Measurements from ENCODE around the gene CHCHD1. TPM values are rescaled to one million over a fixed set of nuclear protein-coding genes. Genes with fewer than 3 reads are reported as not detected.
A peak's percentile ranks its signal among the peaks of the same experiment; 100 is the strongest.

CHCHD1 gene
- total RNA-seq, 4 donors from 2014 or later, result 14.1 to 57.3 (median 28.9) TPM

DNA sequence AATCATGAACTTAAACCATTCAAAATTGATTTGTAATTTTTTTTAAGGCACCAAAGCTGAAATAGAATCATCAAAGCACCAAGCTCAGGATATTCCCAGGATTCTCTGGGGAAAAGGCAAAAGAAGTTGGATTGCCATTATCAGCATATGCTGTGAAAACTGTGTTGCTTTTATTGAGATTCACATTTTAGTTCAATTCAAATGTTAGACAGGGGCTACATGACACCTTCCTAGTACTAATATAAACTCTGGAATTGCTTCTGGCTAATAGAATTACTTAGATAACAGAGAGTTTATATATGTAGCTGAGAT, 33.8 kb downstream of the CHCHD1 start:
- H3K4me1 ChIP-seq, result peaks cover 24 to 43% of the 10 kb centered on the region in 2 donors
- H3K4me3 ChIP-seq (replicated peaks in 1 of 3), result no peak overlapping the region
- TF ChIP-seq, protein P1, sequence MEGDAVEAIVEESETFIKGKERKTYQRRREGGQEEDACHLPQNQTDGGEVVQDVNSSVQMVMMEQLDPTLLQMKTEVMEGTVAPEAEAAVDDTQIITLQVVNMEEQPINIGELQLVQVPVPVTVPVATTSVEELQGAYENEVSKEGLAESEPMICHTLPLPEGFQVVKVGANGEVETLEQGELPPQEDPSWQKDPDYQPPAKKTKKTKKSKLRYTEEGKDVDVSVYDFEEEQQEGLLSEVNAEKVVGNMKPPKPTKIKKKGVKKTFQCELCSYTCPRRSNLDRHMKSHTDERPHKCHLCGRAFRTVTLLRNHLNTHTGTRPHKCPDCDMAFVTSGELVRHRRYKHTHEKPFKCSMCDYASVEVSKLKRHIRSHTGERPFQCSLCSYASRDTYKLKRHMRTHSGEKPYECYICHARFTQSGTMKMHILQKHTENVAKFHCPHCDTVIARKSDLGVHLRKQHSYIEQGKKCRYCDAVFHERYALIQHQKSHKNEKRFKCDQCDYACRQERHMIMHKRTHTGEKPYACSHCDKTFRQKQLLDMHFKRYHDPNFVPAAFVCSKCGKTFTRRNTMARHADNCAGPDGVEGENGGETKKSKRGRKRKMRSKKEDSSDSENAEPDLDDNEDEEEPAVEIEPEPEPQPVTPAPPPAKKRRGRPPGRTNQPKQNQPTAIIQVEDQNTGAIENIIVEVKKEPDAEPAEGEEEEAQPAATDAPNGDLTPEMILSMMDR (IDR thresholded peaks at IDR 0.05), result no peak
- no peak for TF ChIP-seq POLR2A (IDR thresholded peaks at IDR 0.05)
- peaks cover 0 to 3% of the 10 kb centered on the region in 2 donors for H3K36me3 ChIP-seq
- DNase-seq, result no peak
- H3K9me3 ChIP-seq, result no peaks in the 10 kb centered on the region
- H3K27me3 ChIP-seq, result no peaks in the 10 kb centered on the region
- intact Hi-C loops (cut with DNase I), result loop anchor here (10.0 kb wide), 1 partner anchor 59 kb away; the partner anchor contains the start of gene CAMK2G
- peak overlapping the region in 1 of 3 donors; percentile 29 for H3K27ac ChIP-seq

- Histone ChIP-seq H3K36me3 (peaks cover 0 to 3% of the 10 kb centered on the region in 2 donors), H3K27me3 (no peaks in the 10 kb centered on the region), H3K27ac (peak overlapping the region; percentile 53 to 68 (median 68)), H3K4me3 (replicated peaks in 1 of 3) (no peak overlapping the region), H3K9me3 (no peaks in the 10 kb centered on the region), H3K4me1 (peaks cover 23 to 42% of the 10 kb centered on the region in 2 donors)
- intact Hi-C loops (cut with DNase I), result loop anchor here (10.0 kb wide), 1 partner anchor 58 kb away; the partner anchor contains the start of gene CAMK2G
- no peak for TF ChIP-seq POLR2A (IDR thresholded peaks at IDR 0.05)
- TF ChIP-seq, protein P1 (IDR thresholded peaks at IDR 0.05), result no peak
- WGBS, 2 donors, result 69 to 74% methylated on average over 10 of the region's 10 CpGs
- peak; percentile 93 to 95 for DNase-seq
These were observed 35.3 kb downstream of the CHCHD1 start for GRCh38 chr10:73816917-73817729.

GRCh38 chr10:73817826-73818225, 36.0 kb downstream of the CHCHD1 start:
- DNase-seq, result no peak
- H3K4me3 ChIP-seq (replicated peaks in 1 of 3), result no peak overlapping the region
- peak overlapping the region; percentile 53 to 84 (median 68) for H3K27ac ChIP-seq
- TF ChIP-seq POLR2A (IDR thresholded peaks at IDR 0.05), result no peak
- H3K27me3 ChIP-seq, result no peaks in the 10 kb centered on the region
- intact Hi-C loops (cut with DNase I), result loop anchor here (10.0 kb wide), 1 partner anchor 57 kb away; the partner anchor contains the start of gene CAMK2G
- peaks cover 23 to 42% of the 10 kb centered on the region in 2 donors for H3K4me1 ChIP-seq
- 89 to 93% methylated on average over 4 to 5 of the region's 5 CpGs for WGBS, 2 donors
- peaks cover 0 to 3% of the 10 kb centered on the region in 2 donors for H3K36me3 ChIP-seq
- H3K9me3 ChIP-seq, result no peaks in the 10 kb centered on the region

- peaks cover 23 to 42% of the 10 kb centered on the region in 2 donors for H3K4me1 ChIP-seq
- TF ChIP-seq, protein P1 (IDR thresholded peaks at IDR 0.05), result no peak
- TF ChIP-seq POLR2A (IDR thresholded peaks at IDR 0.05), result no peak
- WGBS, 2 donors, result 91 to 92% methylated on average over 4 to 8 of the region's 10 CpGs
- H3K36me3 ChIP-seq, result peaks cover 0 to 3% of the 10 kb centered on the region in 2 donors
- peak overlapping the region in 1 of 3 donors; percentile 84 for H3K27ac ChIP-seq
- intact Hi-C loops (cut with DNase I), result loop anchor here (10.0 kb wide), 1 partner anchor 56 kb away; the partner anchor contains the start of gene CAMK2G
- DNase-seq, result no peak
- no peak overlapping the region for H3K4me3 ChIP-seq (replicated peaks in 1 of 3)
- no peaks in the 10 kb centered on the region for H3K9me3 ChIP-seq
- H3K27me3 ChIP-seq, result no peaks in the 10 kb centered on the region
These were observed 36.6 kb downstream of the CHCHD1 start for GRCh38 chr10:73818402-73818801.

DNA sequence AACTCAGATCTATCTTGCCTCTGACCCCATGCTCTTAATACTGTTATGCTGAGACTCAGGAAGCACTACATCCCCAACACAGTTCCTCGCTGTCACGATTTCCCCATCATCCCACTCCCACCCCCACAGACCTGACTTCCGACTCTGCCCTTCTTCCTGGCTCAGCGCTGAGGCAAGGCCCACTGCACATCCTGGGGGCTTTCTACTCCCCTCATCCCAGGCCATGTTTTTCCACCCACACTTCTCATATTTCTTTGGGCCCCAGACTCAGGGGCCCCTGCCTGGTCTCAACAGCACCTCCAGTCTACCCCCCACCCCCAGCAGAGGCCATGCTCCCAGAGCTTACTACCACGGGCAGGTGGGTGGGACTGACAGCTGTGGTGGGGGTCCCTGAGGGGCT, 37.2 kb downstream of the CHCHD1 start:
- 67 to 71% methylated on average over 5 of the region's 5 CpGs for WGBS, 2 donors
- no peaks in the 10 kb centered on the region for H3K27me3 ChIP-seq
- peaks cover 0 to under 1% of the 10 kb centered on the region in 2 donors for H3K36me3 ChIP-seq
- intact Hi-C loops (cut with DNase I), result loop anchor here (10.0 kb wide), 1 partner anchor 56 kb away; the partner anchor contains the start of gene CAMK2G
- H3K4me3 ChIP-seq (replicated peaks in 1 of 3), result no peak overlapping the region
- no peaks in the 10 kb centered on the region for H3K9me3 ChIP-seq
- TF ChIP-seq POLR2A (IDR thresholded peaks at IDR 0.05), result no peak
- TF ChIP-seq, protein P1 (IDR thresholded peaks at IDR 0.05), result no peak
- peak overlapping the region; percentile 81 to 92 (median 84) for H3K27ac ChIP-seq
- DNase-seq, result no peak
- H3K4me1 ChIP-seq, result peaks cover 23 to 42% of the 10 kb centered on the region in 2 donors
